Measurements from ENCODE around the gene ANKRD44.

ANKRD44 gene

GRCh38 chr2:197286805-197287595 lies 23.6 kb downstream of the ANKRD44 start:
- DNase-seq = peak; percentile 55

DNA sequence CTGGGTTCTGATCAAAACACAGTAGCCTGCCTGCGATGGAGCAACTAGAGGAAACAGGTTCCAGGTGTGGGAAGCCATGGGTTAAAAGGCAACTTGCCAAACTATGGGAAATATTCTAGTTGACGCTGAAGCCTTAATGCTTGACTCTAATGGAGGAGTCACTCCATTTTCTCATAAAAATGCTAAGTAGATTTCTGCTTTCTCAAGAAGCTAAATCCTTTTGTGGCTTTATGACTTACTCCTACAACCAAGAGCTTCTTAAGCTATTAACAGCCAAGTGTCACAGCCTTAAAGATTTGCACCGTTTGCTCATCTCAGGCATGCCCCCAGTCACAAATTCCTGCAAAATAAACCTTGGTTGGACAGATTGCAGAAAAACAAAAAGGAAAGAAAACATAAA lies 25.2 kb downstream of the ANKRD44 start:
- no peak for DNase-seq

DNA sequence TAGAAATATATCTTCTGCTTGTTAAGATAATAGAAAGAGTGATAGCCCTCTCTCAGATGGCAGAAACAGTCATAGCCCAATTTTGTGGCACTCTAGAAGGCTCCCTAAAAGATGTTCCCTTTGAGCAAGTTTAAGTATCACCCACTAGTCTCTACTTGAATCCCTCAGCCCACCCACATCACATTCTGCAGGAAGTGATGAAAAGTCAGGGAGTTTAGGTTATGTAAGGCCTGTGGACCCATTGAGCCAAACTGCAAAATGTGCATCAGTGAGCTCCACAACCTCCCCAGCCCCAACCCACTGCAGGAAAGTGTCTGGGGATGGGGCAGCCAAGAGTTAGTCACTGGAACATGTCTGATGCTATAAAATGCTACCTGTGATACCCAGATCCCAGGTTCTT lies 25.6 kb downstream of the ANKRD44 start:
- no peak for DNase-seq

GRCh38 chr2:197281421-197281820 lies 29.2 kb downstream of the ANKRD44 start:
- DNase-seq = no peak

GRCh38 chr2:197280015-197280702 lies 30.4 kb downstream of the ANKRD44 start:
- no peak for DNase-seq

DNA sequence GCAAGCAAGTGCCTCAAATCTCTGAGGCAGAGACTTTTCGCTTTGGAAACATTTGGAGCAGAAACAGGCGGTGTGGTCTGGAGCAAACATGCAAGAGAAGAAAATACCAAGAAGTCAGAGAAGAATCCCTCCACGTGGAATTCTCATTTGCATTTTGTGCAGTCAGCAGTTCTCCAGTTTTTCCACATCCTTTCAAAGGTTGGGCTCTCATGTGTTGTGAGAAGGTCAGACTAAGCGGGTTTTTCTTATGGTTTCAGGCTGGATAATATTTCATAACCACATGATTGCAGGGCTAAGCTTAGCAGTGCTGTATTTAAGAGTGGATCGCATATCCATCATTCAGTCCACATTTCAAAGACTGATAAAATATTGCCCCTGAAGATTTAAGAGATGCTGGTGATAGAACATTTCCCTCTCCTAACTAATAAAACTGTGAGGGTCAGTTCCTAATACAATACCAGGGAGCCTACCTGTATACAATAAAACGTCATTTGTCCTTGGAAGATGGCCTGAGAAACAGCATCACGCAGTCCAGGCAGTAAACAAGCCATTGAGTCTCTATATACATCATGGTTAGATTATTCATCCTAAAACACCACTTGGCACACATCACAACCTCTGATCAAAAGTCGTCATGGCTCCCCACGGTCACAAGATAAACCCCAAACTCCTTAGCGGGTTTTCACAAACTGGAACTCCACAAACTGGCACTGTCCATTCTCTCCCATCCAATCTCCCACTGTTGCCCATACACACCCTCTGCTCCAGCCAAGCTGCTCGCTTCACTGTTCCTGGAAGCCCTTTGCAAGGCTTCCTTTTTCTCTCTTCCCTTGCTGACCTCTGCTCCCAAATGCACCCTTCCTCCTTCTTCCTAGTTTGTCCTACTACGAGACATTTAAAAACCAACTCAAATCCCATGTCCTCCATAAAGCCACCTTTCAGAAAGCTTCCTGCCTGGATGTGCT lies 31.5 kb downstream of the ANKRD44 start:
- no peak for DNase-seq

- DNase-seq = no peak
Measured at GRCh38 chr2:197277794-197278193, 32.8 kb downstream of the ANKRD44 start.

DNA sequence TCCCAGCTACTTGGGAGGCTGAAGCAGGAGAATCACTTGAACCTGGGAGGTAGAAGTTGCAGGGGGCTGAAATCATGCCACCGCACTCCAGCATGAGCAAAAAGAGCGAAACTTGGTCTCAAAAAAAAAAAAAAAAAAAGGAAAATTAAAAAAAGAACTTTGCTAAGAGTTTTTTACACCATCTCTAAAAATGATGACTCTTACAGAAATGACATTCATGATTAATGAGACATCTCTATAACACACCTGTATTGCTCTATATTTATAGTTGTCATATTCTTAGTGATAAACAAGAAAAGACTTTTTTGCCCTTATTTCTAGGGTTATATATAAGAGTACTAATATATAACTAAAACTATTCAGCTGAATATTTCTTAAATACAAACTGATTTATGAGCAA lies 34.4 kb downstream of the ANKRD44 start:
- no peak for DNase-seq

DNA sequence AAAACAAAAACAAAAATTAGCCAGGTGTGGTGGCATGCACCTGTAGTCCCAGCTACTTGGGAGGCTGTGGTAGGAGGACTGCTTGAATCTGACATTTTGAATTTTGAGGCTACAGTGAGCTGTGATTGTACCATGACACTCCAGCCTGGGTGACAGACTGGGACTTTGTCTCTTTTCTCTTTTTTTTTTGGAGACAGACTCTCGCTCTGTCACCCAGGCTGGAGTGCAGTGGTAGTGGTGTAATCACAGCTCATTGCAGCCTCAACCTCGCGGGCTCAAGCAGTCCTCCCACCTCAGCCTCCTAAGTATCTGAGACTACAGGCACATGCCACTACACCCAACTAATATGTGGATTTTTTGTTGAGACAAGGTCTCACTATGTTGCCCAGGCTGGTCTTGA lies 35.6 kb downstream of the ANKRD44 start:
- DNase-seq = no peak

- DNase-seq = no peak
Measured at GRCh38 chr2:197274349-197274748, 36.2 kb downstream of the ANKRD44 start.

DNA sequence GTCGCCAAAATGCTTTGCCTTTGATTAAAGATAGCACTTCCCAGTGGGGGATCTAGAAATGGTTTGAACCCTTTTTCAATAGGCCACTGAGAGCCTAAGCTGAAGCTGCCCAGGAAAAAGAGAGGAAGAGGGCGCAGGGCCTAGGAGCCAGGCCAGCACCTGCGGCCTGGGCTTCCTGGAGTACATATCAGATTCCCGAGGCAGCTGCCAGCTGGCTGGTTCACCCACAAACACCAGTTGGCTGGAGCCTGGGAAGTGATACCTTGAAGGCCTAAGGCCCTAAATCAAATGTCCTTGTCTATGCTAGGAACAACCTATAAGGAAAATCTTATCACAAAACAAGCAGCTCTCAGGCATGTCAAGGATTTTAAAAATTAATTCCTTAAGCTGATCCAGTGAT lies 37.1 kb downstream of the ANKRD44 start:
- no peak for DNase-seq

DNA sequence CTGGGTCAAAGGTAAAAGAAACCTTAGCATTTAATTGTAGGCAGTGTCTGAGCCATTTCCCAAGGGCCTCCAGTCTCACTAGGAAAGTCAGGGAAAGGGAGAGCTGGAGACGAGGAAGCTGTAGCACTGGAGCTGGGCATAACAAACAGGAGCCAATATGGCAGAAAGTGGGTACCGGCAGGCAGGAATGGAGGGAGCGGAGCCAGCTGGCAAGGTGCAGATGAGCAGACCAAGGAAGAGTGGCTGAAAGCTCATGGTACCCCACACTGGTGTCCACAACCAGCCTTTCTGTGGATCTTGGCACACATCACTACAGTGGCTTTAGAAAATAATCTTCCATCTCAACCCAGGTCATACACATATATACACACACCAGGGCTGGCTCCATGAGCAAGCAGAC lies 40.0 kb downstream of the ANKRD44 start:
- no peak for DNase-seq

DNA sequence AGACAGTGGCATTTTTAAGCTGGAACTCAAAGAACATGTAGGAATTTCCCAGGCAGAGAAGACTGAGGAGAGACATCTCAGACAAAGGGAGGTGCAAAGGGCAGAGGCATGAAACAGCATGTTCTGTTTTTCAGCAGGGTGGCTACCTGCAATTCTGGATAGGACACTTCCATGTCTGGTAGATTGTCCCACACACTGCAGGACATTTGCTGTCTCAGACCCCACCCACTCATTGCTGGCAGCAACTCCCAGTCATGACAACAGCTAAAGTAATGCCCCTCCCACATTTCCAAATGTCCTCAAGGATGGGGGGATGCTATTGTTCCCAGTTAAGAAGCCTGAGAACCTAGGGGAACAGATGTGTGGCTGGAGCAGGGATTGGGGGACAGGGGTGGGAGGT lies 40.8 kb downstream of the ANKRD44 start:
- DNase-seq = no peak

DNA sequence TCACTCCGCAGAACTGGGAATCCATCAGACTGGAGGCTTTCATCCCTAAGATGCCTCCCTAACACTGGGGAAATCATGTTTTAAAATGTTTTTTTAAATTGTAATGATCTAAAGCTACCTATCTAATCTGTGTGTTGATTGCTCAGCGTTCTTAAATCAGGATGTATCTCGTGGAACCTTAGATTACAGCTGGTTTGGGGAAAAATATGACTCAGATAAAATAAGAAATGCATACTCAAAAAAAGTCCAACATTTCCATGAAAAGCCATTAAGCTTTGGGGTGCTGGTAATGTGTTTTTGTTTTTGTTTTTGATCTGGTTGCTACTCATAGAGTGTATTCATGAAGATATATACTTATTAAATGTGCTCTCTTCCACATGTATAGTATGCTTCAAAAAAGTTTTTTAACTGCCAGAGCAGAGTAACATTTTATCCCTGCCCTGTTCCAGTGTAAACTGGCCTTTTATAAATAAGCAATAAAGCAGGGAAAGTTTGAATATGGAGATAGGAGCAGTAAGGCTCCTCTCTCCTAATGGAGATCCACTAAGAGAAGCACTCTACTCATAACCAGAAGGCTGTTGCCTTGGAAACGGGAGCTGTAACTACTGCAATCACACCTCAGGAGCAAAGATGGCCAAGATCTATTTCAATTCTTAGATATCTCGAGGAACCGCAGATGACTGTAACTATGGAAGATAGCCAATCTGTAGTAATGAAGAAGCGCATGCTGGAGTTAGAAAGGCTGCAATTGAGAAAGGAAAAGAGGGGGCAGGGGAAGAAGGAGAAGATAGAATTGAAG lies 41.6 kb downstream of the ANKRD44 start:
- DNase-seq = peak; percentile 34

- DNase-seq = no peak
Measured at GRCh38 chr2:197266477-197266876, 44.1 kb downstream of the ANKRD44 start.

- peak; percentile 43 for DNase-seq
Measured at GRCh38 chr2:197265924-197266323, 44.7 kb downstream of the ANKRD44 start.

DNA sequence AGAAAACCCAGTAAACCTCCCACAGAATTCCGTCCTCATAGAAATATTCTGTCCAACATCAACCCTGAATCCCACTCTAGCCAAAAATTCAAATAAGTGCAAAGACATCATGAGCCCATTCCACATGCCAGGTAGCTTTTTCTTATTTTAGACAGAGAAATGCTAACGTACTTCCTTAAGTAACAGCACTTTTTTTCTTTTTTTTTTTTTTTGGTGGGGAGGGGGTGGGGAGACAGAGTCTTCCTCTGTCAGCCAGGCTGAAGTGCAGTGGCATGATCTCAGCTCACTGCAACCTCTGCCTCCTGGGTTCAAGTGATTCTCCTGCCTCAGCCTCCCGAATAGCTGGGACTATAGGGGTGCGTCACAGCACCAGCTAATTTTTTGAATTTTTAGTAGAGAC lies 45.5 kb downstream of the ANKRD44 start:
- DNase-seq = no peak

GRCh38 chr2:197264332-197264731 lies 46.2 kb downstream of the ANKRD44 start:
- no peak for DNase-seq

GRCh38 chr2:197263077-197263476 lies 47.5 kb downstream of the ANKRD44 start:
- DNase-seq = no peak

GRCh38 chr2:197261808-197262226 lies 48.8 kb downstream of the ANKRD44 start:
- DNase-seq = no peak

GRCh38 chr2:197259470-197259999 lies 51.0 kb downstream of the ANKRD44 start:
- no peak for DNase-seq

GRCh38 chr2:197258580-197258979 lies 52.0 kb downstream of the ANKRD44 start:
- no peak for DNase-seq
